ENCODE measurements around the gene INPP4B. TPM values are rescaled to one million over a fixed set of nuclear protein-coding genes. Genes with fewer than 3 reads are reported as not detected.

The INPP4B gene
- total and polyA plus RNA-seq, 2 donors from 2014 or later, result 2.6 to 18.9 TPM

DNA sequence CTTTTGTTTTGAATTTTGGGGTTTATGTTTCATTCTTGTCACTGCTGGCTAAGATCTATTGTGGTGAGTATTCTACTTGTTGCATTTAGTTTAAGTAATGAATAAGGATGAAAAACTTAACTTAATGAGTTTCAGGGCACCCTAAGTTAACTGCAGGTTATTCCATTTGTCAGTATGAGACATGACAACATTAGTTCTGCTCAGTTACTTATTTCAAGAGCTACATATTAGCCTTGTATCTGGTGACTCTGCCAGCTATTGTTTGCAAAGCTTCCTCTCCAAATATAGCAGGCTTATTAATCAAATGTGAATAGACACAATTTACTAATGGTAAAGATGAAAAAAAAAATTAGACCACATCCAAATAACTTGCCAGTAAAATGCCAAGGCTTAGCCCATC, 642.6 kb downstream of the INPP4B start:
- DNase-seq (peak in 2 of 5 donors; percentile 0 to 26), FAIRE-seq (no peak)
- TF ChIP-seq, protein P1, sequence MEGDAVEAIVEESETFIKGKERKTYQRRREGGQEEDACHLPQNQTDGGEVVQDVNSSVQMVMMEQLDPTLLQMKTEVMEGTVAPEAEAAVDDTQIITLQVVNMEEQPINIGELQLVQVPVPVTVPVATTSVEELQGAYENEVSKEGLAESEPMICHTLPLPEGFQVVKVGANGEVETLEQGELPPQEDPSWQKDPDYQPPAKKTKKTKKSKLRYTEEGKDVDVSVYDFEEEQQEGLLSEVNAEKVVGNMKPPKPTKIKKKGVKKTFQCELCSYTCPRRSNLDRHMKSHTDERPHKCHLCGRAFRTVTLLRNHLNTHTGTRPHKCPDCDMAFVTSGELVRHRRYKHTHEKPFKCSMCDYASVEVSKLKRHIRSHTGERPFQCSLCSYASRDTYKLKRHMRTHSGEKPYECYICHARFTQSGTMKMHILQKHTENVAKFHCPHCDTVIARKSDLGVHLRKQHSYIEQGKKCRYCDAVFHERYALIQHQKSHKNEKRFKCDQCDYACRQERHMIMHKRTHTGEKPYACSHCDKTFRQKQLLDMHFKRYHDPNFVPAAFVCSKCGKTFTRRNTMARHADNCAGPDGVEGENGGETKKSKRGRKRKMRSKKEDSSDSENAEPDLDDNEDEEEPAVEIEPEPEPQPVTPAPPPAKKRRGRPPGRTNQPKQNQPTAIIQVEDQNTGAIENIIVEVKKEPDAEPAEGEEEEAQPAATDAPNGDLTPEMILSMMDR (IDR thresholded peaks at IDR 0.05; ENCODE audit: borderline replicate concordance, extremely low read depth, insufficient read depth), result no peak

DNA sequence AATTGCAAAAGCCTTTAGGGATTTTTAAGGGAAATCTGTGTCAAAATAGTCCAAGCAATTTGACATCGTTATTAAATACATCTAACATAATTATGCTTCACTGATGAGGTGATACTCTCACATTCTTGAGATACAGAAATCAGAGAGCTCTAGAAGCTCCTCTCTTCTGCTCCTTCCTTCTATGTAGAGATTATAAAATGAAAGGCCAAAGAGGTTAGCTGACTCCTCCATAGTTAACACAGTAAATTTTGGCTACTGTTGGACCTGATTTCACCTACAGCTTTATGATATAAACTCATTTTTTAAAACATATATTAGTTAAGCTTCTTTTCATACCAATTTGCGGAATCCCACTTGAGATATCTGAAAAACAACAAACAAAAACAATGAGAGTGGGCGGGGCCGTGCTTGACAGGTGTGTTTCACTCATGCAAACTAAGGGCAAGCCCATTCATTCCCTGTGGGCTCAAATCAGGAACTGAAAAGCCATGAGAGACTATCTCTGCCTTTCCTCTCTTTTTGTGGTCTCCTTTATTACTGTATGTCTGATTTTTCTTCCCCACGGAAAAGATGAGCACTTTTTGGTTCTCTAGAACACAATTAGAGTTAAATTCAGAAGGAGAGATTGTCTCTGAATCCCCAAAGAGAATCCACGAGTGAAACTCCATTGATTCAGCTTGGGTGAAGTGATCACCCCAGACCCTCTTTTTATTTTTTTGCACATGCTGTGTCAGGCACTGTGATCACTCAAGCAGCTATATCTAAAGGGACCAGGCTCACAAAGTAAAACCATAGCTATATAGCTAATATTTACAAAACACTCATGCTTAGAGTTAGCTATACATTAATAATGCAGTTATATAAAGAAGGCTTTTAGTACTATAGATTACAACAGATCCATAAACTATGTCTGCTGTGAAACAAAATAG, 643.4 kb downstream of the INPP4B start:
- H3K4me1 ChIP-seq (ENCODE audit: control insufficient read depth in 2 of 3, insufficient read depth in 2 of 3, low read depth in 1 of 3, low read length in 3 of 3), result no peaks in the 10 kb centered on the region
- H3K9ac ChIP-seq (ENCODE audit: low read length in 3 of 3), result no peak overlapping the region
- TF ChIP-seq, protein P1 (IDR thresholded peaks at IDR 0.05; ENCODE audit: borderline replicate concordance, extremely low read depth, insufficient read depth), result no peak
- no peaks in the 10 kb centered on the region for H3K36me3 ChIP-seq (ENCODE audit: control insufficient read depth in 2 of 3, insufficient read depth in 3 of 3, low read length in 3 of 3)
- H3K27ac ChIP-seq (ENCODE audit: low read depth in 2 of 2, low read length in 2 of 2), result no peak overlapping the region
- no peaks in the 10 kb centered on the region for H3K27me3 ChIP-seq (ENCODE audit: control insufficient read depth, insufficient read depth, low read length)
- intact Hi-C loops (cut with DNase I), result no loop called here
- H3K4me3 ChIP-seq (ENCODE audit: low read length in 3 of 3), result no peak overlapping the region
- no peak for DNase-seq
- FAIRE-seq, result no peak
- no peaks in the 10 kb centered on the region for H3K9me3 ChIP-seq (ENCODE audit: control insufficient read depth in 2 of 3, insufficient read depth in 1 of 3, low read length in 3 of 3)

More for the DNA sequence above, 642.6 kb downstream of the INPP4B start:
- Histone ChIP-seq H3K27me3 (ENCODE audit: control insufficient read depth, insufficient read depth, low read length) (no peaks in the 10 kb centered on the region), H3K9ac (ENCODE audit: low read length in 3 of 3) (no peak overlapping the region), H3K4me1 (ENCODE audit: control insufficient read depth in 2 of 3, insufficient read depth in 2 of 3, low read depth in 1 of 3, low read length in 3 of 3) (no peaks in the 10 kb centered on the region), H3K27ac (ENCODE audit: low read depth in 2 of 2, low read length in 2 of 2) (no peak overlapping the region), H3K36me3 (ENCODE audit: control insufficient read depth in 2 of 3, insufficient read depth in 3 of 3, low read length in 3 of 3) (no peaks in the 10 kb centered on the region), H3K4me3 (ENCODE audit: low read length in 3 of 3) (no peak overlapping the region), H3K9me3 (ENCODE audit: control insufficient read depth in 2 of 3, insufficient read depth in 1 of 3, low read length in 3 of 3) (no peaks in the 10 kb centered on the region)
- intact Hi-C loops (cut with DNase I), result no loop called here

DNA sequence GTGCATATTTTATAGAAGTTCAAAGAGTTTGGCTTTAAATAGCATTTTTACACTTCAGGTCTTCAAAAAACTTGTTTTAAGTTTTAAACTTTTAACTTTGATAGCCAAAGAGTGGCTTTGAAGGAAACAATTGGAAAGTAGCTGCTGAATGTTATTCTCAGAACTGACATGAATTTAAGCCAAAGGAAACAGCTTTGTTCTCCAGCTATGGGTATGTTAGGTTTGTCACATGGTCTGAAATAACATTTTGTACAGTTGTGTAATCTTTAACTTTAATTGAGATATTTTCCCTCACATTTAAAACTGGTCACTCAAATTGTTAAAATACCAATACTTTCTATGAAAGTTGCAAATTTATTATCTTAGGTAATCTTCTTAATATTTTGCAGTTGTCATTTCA, 645.1 kb downstream of the INPP4B start:
- no peak for FAIRE-seq
- H3K4me3 ChIP-seq (ENCODE audit: low read length in 3 of 3), result no peak overlapping the region
- no peak overlapping the region for H3K9ac ChIP-seq (ENCODE audit: low read length in 3 of 3)
- TF ChIP-seq, protein P1 (IDR thresholded peaks at IDR 0.05; ENCODE audit: borderline replicate concordance, extremely low read depth, insufficient read depth), result no peak
- no peaks in the 10 kb centered on the region for H3K9me3 ChIP-seq (ENCODE audit: control insufficient read depth in 2 of 3, insufficient read depth in 1 of 3, low read length in 3 of 3)
- no peak overlapping the region for H3K27ac ChIP-seq (ENCODE audit: low read depth in 2 of 2, low read length in 2 of 2)
- H3K27me3 ChIP-seq (ENCODE audit: control insufficient read depth, insufficient read depth, low read length), result no peaks in the 10 kb centered on the region
- H3K4me1 ChIP-seq (ENCODE audit: control insufficient read depth in 2 of 3, insufficient read depth in 2 of 3, low read depth in 1 of 3, low read length in 3 of 3), result no peaks in the 10 kb centered on the region
- intact Hi-C loops (cut with DNase I), result no loop called here
- no peak for DNase-seq
- H3K36me3 ChIP-seq (ENCODE audit: control insufficient read depth in 2 of 3, insufficient read depth in 3 of 3, low read length in 3 of 3), result no peaks in the 10 kb centered on the region
